Body of pancreas (tissue), 4 donors: Measurements from ENCODE around the gene ILF3. TPM values are rescaled to one million over a fixed set of nuclear protein-coding genes. Genes with fewer than 3 reads are reported as not detected.

Experiments
- ATAC-seq: fragments of 150-250 bp; one replicate; pipeline ENCODE4 v1.9.1; 2016
- DNase-seq, 4 donors: peaks; one replicate each; pipeline ENCODE4 v3.0.0-alpha.2; 2019
- H3K27ac ChIP-seq, 4 donors: fragments of 200-600 bp; sonication (generic); 1 replicate in 3 of 4; 2 replicates in 1 of 4; pipeline versions ENCODE4 v1.5.1 to v1.6.1; 2016 to 2019; ENCODE audit warnings: mild to moderate bottlenecking in 1 of 4, mixed read lengths in 1 of 4, moderate library complexity in 1 of 4
- H3K27me3 ChIP-seq, 2 donors: fragments of 200-600 bp; sonication (generic); one replicate each; pipeline ENCODE4 v1.6.0; 2016; ENCODE audit warnings: mild to moderate bottlenecking in 1 of 2
- H3K36me3 ChIP-seq, 2 donors: fragments of 200-600 bp; sonication (generic); replicated peaks in 1 of 2; 2 replicates each; pipeline ENCODE4 v1.5.1; 2016; ENCODE audit warnings: low read depth in 2 of 2; ENCODE audit not compliant: insufficient read depth in 1 of 2
- H3K4me1 ChIP-seq: fragments of 200-600 bp; sonication (generic); one replicate; pipeline ENCODE4 v1.6.0; 2016
- H3K4me3 ChIP-seq, 2 donors: fragments of 200-600 bp; sonication (generic); 1 replicate in 1 of 2; 2 replicates in 1 of 2; pipeline ENCODE4 v1.5.1; 2016 to 2019
- H3K9me3 ChIP-seq, 3 donors: fragments of 200-600 bp; sonication (generic); 1 replicate in 2 of 3; 2 replicates in 1 of 3; pipeline ENCODE4 v1.5.1; 2016
- CTCF ChIP-seq, 7 experiments: fragments of 450-650 bp in 4 of 7; fragments of 200-600 bp in 3 of 7; sonication (generic) in 3 of 7; IDR thresholded peaks; one replicate each; pipeline ENCODE4 v1.5.1; 2016 to 2019; ENCODE audit warnings: antibody characterized with exemption in 7 of 7
- POLR2A ChIP-seq, 3 donors: fragments of 450-650 bp; IDR thresholded peaks; one replicate each; pipeline ENCODE4 v1.6.1; 2016; ENCODE audit warnings: antibody characterized with exemption in 3 of 3, mild to moderate bottlenecking in 2 of 3
- WGBS, 2 donors: methylation state at CpG; one replicate each; pipeline ENCODE4 v1.1.5; 2017; 5-methylcytosine and 5-hydroxymethylcytosine counted together
- intact Hi-C: fragments of 100-400 bp; cut with DNase I; formaldehyde crosslinking; loops from one replicate; pipeline ENCODE4 v1.15.1; 2023
- total RNA-seq, 2 donors: library from RNA; depleted of rRNA; stranded (reverse); fragments of >200 nt; gene quantifications; one replicate each; pipeline ENCODE4 v1.1.0, GENCODE V29; 2016

ILF3 gene
- total RNA-seq, 2 donors from 2014 or later = 90.3 to 150 TPM

GRCh38 chr19:10720607-10721125, 66.5 kb downstream of the ILF3 start:
- no peaks in the 10 kb centered on the region for H3K27me3 ChIP-seq
- intact Hi-C loops = no loop called here
- H3K9me3 ChIP-seq = no peaks in the 10 kb centered on the region
- 78 to 85% methylated on average over 6 of the region's 6 CpGs for WGBS, 2 donors
- H3K36me3 ChIP-seq = no peaks in the 10 kb centered on the region
- H3K4me3 ChIP-seq = no peak overlapping the region
- DNase-seq = no peak
- TF ChIP-seq CTCF (IDR thresholded peaks at IDR 0.05) (no peak), POLR2A (IDR thresholded peaks at IDR 0.05) (no peak)
- peaks cover 43% of the 10 kb centered on the region for H3K4me1 ChIP-seq
- peak overlapping the region in 2 of 4 donors; percentile 34 to 95 for H3K27ac ChIP-seq
- no peak for ATAC-seq

- DNase-seq (no peak), ATAC-seq (no peak)
- H3K9me3 ChIP-seq = no peaks in the 10 kb centered on the region
- TF ChIP-seq CTCF (IDR thresholded peaks at IDR 0.05) (no peak), POLR2A (IDR thresholded peaks at IDR 0.05) (no peak)
- H3K4me3 ChIP-seq = no peak overlapping the region
- no peaks in the 10 kb centered on the region for H3K27me3 ChIP-seq
- no peaks in the 10 kb centered on the region for H3K36me3 ChIP-seq
- intact Hi-C loops = no loop called here
- peaks cover 56% of the 10 kb centered on the region for H3K4me1 ChIP-seq
- no peak overlapping the region for H3K27ac ChIP-seq
- 81 to 91% methylated on average over 3 of the region's 3 CpGs for WGBS, 2 donors
Observed at GRCh38 chr19:10723591-10723990, 69.4 kb downstream of the ILF3 start.

GRCh38 chr19:10724573-10725071, 70.5 kb downstream of the ILF3 start:
- no peaks in the 10 kb centered on the region for H3K27me3 ChIP-seq
- TF ChIP-seq CTCF (IDR thresholded peaks at IDR 0.05) (no peak), POLR2A (IDR thresholded peaks at IDR 0.05) (no peak)
- H3K4me3 ChIP-seq = no peak overlapping the region
- H3K4me1 ChIP-seq = peaks cover 48% of the 10 kb centered on the region
- WGBS, 2 donors = 79 to 84% methylated on average over 12 of the region's 12 CpGs
- intact Hi-C loops = no loop called here
- ATAC-seq = no peak
- no peaks in the 10 kb centered on the region for H3K9me3 ChIP-seq
- H3K36me3 ChIP-seq = no peaks in the 10 kb centered on the region
- H3K27ac ChIP-seq = no peak overlapping the region
- no peak for DNase-seq

GRCh38 chr19:10725415-10725814, 71.3 kb downstream of the ILF3 start:
- no peak overlapping the region for H3K4me3 ChIP-seq
- TF ChIP-seq CTCF (IDR thresholded peaks at IDR 0.05) = no peak
- no peak for TF ChIP-seq POLR2A (IDR thresholded peaks at IDR 0.05)
- H3K9me3 ChIP-seq = no peaks in the 10 kb centered on the region
- H3K36me3 ChIP-seq = no peaks in the 10 kb centered on the region
- intact Hi-C loops = no loop called here
- H3K27me3 ChIP-seq = no peaks in the 10 kb centered on the region
- ATAC-seq (no peak), DNase-seq (no peak)
- 73 to 85% methylated on average over 4 of the region's 4 CpGs for WGBS, 2 donors
- peaks cover 44% of the 10 kb centered on the region for H3K4me1 ChIP-seq
- H3K27ac ChIP-seq = no peak overlapping the region

- peak overlapping the region in 1 of 4 donors; percentile 10 for H3K27ac ChIP-seq
- intact Hi-C loops = no loop called here
- no peaks in the 10 kb centered on the region for H3K9me3 ChIP-seq
- 89 to 94% methylated on average over 10 of the region's 10 CpGs for WGBS, 2 donors
- H3K27me3 ChIP-seq = no peaks in the 10 kb centered on the region
- H3K36me3 ChIP-seq = no peaks in the 10 kb centered on the region
- H3K4me3 ChIP-seq = no peak overlapping the region
- peaks cover 42% of the 10 kb centered on the region for H3K4me1 ChIP-seq
- no peak for ATAC-seq
- TF ChIP-seq CTCF (IDR thresholded peaks at IDR 0.05) (no peak), POLR2A (IDR thresholded peaks at IDR 0.05) (no peak)
- DNase-seq = no peak
Observed at GRCh38 chr19:10726268-10726667, 72.1 kb downstream of the ILF3 start.
